HG03095 (cell line): ENCODE measurements around the gene KNL1.
"Not testable (repeated sequence)": the region's sequence is repeated elsewhere in the genome, so short reads cannot be mapped to it uniquely, and the experiment has no call there.

Source experiments
- ATAC-seq: cut with Tn5 transposase; IDR thresholded peaks from one replicate; pipeline ENCODE4 v1.9.1; 2021; ENCODE audit warnings: moderate library complexity; ENCODE audit not compliant: unreplicated experiment

Gene KNL1

DNA sequence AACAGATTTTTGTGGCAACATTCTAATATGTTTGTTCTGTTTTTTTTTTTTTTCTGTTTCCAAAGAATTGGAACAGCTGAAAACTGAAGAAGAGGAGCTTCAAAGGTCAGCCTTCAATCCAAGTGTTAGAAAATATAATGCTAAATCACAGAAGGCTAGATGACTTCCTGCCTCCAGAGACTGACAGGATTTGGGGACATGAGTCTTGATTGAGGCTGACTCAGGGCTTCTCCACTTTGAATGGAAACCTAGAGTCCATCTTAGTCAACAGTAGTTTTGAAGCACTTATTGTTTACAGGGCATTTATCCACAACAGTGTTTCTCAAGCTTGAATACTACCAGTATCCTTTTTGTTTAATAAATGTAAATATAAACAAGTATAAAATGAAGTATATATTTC lies 56.4 kb downstream of the KNL1 start:
- no peak for ATAC-seq

DNA sequence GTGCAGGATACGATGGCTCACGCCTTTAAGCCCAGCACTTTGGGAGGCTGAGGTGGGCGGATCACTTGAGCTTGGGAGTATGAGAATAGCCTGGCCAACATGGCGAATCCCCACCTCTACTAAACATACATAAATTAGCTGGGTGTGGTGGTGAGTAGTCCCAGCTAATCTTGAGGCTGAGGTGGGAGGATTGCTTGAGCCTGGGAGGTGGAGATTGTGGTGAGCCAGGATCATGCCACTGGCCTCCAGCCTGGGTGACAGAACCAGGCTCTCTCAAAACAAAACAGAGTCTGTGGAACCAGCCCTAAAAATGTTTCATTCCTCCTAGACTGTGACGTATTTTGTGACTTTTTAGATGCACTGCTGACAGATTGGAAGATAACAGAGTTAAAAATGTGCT lies 66.6 kb downstream of the KNL1 start:
- no peak for ATAC-seq

DNA sequence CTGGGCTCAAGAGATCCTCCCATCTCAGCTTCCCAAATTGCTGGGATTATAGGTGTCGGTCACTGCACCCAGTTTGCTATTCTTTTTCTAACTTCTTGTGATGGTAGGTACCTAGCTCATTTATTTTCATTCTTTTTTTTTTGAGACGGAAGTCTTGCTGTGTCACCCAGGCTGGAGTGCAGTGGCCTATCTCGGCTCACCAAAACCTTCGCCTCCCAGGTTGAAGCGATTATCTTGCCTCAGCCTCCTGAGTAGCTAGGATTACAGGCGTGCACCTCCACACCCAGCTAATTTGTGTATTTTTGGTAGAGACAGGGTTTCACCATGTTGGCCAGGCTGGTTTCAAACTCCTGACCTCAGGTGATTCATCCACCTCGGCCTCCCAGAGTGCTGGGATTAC lies 70.9 kb downstream of the KNL1 start:
- no peak for ATAC-seq

DNA sequence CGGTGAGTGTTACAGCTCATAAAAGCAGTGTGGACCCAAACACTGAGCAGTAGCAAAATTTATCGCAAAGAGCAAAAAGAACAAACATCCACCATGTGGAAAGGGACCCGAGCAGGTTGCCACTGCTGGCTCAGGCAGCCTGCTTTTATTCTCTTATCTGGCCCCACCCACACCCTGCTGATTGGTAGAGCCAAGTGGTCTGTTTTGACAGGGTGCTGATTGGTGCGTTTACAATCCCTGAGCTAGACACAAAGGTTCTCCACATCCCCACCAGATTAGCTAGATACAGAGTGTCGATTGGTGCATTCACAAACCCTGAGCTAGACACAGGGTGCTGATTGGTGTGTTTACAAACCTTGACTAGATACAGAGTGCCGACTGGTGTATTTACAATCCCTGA lies 82.2 kb downstream of the KNL1 start:
- ATAC-seq, result not testable (repeated sequence)

DNA sequence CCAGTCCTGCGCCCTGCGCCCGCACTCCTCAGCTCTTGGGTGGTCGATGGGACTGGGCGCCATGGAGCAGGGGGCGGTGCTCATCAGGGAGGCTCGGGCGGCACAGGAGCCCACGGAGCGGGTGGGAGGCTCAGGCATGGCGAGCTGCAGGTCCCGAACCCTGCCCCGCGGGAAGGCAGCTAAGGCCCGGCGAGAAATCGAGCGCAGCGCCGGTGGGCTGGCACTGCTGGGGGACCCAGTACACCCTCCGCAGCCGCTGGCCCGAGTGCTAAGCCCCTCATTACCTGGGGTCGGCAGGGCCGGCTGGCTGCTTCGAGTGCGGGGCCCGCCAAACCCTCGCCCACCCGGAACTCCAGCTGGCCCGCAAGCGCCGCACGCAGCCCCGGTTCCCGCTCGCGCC lies 82.9 kb downstream of the KNL1 start:
- ATAC-seq, result not testable (repeated sequence)

DNA sequence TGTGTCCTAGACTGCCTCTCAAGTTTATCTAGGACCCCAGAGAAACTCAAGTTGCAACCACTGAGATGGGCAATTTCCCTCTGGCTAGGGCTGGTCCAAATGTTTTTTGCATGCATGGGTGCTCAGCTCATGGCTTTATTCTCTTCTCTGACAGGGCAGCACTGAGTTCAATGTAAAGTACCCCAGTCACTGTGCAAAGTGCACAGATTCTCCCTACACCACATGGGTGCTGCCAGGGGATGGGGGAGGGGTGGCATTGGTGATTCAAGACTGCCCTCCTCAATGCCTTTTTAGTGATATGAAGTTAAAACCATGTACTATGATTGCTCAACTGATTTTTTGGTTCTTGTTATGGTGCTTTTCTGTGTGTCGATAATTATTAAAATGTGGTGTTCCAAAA lies 86.1 kb downstream of the KNL1 start:
- ATAC-seq, result no peak

DNA sequence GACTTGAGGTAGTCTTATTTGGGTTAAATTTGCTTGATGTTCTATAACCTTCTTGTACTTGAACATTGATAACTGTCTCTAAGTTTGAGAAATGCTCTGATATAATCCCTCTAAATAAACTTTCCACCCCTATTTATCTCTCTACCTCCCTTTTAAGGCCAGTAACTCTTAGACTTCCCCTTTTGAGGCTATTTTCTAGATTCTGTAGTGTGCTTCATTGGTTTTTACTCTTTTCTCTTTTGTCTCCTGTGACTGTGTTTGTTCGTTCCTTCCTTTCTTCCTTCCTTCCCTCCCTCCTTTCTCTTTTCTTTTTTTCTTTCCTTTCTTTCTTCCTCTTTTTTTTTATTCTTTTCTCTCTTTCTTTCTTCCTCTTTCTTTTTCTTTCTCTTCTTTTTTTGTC lies 86.9 kb downstream of the KNL1 start:
- not testable (repeated sequence) for ATAC-seq

DNA sequence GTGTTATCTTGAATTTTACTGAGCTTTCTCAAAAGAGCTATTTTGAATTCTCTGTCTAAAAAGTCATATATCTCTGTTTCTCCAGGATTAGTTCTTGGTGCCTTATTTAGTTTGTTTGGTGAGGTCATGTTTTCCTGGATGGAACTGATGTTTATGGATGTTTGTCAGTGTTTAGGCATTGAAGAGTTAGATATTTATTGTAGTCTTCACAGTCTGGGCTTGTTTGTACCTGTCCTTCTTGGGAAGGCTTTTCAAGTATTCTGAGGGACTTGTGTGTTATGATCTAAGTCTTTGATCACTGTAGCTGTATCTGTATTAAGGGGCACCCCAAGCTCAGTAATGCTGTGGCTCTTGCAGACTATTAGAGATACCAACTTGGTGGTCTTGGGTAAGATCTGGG lies 90.3 kb downstream of the KNL1 start:
- ATAC-seq, result no peak

DNA sequence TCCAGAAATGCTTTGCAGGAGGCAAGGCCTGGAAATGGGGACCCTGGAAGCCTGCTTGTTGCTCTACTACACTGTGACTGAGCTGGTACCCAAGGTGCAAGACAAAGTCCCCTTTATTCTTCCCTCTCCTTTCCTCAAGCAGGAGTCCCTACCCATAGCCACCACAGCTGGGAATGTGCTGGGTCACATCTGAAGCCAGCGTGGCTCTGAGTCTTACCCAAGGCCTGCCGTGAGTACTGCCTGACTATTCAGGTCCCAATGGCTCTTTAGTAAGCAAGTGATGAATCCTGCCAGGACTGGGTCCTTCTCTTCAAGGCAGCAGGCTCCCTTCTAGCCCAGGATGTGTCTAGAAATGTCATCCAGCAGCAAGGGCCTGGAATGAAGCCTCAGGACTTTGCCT lies 91.3 kb downstream of the KNL1 start:
- no peak for ATAC-seq

DNA sequence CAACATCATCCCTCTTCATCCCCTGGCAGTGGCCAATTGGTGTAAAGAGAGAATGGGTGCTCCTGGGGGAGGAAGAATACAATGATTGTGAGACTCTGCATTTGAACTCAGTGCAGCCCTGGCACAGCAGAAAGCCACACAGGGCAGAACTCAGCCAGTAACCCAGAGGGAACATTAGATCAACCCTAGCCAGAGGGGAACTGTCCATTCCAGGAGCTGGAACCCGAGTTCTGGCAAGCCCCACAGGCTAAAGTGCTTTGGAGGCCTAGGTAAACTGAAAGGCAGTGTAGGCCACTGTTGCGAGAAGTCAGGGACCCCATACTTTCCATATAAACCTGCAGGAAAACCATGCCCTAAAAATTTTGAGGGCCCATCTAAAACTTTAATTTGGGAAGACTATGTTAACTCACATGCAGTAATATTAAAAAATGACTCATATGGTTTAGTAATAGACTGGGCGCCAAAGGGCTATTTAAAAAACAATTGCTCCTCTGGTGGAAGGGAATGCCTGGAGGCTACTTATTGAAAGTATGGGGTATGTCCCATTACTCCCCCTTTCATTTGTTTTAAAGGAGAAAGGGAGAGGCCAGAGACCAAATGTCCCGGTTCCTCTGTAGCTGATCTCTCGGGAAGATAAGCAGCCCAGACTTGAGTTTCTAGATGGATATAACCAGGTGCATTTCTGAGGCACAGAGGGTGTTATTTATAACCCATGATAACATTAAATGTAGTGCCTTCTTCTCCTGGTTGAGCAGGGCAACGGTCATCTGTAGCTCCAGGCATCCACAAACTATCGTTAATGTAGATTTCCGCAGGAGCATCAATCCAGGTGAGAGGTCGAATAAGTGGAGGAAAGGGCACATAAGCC lies 95.1 kb downstream of the KNL1 start:
- ATAC-seq, result no peak

DNA sequence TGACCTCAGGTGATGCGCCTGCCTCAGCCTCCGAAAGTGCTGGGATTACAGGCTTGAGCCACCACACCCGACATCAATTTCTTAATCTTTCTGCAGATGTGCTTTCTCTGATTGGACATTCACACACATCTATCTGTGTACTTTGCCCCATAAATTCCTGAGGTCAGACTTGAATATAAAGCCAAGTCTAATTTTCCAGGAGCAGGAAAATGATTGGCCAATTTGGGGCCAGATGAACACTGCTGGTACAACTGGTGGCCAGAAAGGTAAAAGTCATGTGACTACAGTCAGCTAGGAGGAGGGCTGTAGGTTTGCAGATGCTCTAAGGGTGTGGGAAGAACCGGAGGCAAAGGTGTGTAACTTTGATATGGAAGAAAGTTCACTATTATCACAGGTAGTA lies 97.7 kb downstream of the KNL1 start:
- ATAC-seq, result no peak

DNA sequence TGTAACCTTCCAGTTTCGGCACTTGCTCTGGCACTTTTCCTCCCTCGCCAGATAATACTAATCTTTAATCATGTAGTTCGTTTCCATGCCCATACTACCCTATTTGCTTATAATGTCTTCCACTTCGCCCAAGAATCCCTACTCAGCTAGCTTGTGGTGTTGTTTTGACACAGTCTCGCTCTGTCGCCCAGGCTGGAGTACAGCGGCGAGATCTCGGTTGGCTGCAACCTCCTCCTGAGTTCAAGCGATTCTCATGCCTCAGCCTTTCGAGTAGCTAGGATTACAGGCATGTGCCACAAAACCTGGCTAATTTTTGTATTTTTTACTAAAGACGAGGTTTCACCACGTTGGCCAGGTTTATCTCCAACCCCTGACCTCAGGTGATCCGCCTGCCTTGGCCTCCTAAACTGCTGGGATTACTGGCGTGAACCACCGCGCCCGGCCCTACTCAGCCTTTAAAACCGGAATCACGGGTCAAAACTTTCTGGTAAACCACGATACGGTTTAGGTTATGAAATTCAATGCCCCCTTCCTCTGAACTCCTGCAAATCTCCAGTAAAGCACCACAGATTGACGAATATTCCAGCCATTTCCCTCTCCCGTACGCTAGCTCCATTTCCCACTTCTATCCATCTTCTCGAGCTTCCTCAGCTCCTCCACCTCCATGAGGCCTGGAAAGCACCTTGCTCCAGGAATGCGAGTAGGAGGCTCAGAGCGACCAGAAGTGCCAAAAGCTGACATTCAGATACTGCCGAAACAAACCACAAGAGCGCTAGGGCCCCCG lies 100.0 kb downstream of the KNL1 start:
- peak; percentile 3 for ATAC-seq

DNA sequence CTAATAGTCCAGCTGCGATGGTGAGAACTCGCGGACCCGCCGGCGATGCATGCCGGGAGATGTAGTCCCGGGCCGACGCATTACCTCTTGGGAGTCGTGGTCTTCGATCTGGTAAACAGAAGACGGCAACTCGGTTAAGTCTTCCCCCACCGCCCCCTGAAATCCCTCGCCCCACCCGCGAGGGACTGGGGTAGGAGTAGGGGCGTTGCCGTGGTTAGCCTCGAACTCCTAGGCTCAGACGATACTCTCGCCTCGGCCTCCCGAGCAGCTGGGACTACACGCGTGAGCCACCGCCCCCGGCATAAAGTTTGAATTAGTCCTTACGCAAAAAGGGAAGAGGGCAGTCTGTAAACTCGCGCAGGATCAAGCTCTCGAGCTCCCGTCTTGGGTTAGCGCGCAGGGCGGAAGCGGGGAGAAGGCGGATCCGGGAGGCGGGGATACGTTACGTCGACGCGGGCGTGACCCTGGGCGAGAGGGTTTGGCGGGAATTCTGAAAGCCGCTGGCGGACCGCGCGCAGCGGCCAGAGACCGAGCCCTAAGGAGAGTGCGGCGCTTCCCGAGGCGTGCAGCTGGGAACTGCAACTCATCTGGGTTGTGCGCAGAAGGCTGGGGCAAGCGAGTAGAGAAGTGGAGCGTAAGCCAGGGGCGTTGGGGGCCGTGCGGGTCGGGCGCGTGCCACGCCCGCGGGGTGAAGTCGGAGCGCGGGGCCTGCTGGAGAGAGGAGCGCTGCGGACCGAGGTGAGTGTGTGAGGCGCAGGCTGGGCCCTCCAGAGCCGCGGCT lies 100.8 kb downstream of the KNL1 start, which contains the start of gene RAD51:
Gene RAD51 (plus strand): TSS at position 487 of the 781 bp plus-strand sequence. CDS start 3,585 bp downstream, outside the sequence.
- ATAC-seq, result peak; percentile 68

DNA sequence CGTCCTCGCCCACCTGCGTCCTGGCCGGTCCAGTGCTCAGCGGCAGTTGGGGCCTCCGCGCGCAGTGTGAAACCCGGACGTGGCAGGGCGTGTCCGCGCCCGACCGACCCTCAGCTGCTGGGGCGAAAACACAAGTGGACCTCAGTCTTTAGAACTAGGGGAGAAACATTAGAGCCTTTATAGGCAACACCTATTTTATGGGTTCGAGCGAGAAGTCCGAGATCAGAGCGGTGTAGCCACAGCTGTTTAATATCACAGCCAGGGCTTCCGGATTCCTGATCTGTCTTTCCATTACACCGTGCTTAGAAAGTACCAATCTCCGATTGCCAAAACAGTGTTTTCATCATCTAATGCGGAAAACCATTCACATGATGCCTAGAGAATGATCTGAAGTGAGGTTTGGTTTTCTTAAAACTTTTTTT lies 101.4 kb downstream of the KNL1 start:
- peak; percentile 35 for ATAC-seq

DNA sequence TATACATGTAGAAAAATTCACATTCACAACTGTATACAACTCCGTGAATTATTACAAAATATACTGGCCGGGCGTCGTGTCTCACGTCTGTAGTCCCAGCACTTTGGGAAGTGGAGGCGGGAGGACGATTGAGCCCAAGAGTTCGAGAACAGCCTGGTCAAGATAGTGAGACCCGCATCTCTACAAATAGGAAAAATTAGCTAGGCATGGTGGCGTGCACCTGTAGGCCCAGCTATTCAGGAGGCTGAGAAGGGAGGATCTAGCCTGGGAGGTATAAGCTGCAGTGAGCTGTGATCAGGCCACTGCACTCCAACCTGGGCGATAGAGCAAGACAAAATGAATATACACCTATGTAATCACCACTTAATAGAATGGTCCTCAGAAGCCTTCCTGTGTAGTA lies 102.2 kb downstream of the KNL1 start:
- no peak for ATAC-seq

DNA sequence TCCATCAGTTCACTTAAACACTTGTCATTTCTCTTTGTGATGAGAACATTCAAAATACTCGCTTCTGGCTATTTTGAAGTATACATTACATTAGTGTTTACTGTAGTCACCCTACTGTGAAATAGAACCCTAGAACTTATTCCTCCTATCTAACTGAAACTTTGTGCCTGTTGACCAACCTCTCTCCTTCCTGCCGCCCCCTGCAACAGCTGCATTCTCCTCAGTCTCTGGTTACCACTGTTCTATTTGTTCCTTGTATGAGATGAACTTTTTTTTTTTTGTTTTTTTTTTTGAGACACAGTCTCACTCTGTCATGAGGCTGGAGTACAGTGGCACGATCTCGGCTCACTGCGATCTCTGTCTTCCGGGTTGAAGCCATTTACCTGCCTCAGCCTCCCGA lies 103.9 kb downstream of the KNL1 start:
- no peak for ATAC-seq

DNA sequence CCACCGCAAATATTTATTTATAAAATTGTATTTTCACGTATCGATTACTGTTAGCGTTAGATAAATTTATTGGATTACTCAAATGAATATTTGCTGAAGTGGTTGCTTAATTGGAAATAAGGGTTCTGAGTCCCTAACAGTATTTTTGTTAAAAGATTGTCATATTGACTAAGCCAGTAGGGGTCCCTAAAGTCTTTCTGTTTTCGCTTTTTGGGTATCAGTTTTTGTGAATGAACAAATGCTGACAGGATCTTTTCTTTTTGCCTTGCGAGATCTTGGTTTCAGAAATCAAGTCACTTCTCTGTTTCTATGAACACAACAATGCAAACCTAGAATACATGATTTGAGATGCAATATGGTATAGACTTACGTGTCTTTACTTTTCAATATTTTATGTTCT lies 108.0 kb downstream of the KNL1 start:
- no peak for ATAC-seq

DNA sequence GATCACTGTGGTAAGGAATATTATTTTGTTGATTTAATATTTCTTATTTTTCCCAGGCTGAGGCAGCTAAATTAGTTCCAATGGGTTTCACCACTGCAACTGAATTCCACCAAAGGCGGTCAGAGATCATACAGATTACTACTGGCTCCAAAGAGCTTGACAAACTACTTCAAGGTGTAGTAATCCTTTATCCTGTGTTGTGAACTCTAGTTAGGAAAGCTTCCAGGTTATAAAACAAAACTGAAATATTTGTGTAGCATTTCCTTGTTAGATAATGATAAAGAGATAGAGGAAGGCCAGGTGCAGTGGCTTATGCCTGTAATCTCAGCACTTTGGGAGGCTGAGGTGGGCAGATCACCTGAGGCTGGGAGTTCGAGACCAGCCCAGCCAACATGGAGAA lies 112.1 kb downstream of the KNL1 start:
- ATAC-seq, result no peak
